ENCODE measurements around the gene PRR12. TPM values are rescaled to one million over a fixed set of nuclear protein-coding genes. Genes with fewer than 3 reads are reported as not detected.
A peak's percentile ranks its signal among the peaks of the same experiment; 100 is the strongest.

The PRR12 gene
- total and polyA plus RNA-seq, 12 donors: 5.2 to 19.2 (median 16.2) TPM

- no peak for TF ChIP-seq CTCF (IDR thresholded peaks at IDR 0.05)
- Histone ChIP-seq H3K4me3 (no peak overlapping the region), H3K27me3 (no peaks in the 10 kb centered on the region), H3K27ac (no peak overlapping the region), H3K9me3 (no peaks in the 10 kb centered on the region), H3K4me1 (peaks cover 0 to 2% (median 0%) of the 10 kb centered on the region in 9 donors), H3K36me3 (peaks cover 4 to 100% (median 64%) of the 10 kb centered on the region in 9 donors)
- DNase-seq (no peak), ATAC-seq (peak in 1 of 8 donors; percentile 3)
- intact Hi-C loops (cut with DNase I): no loop called here
- WGBS, 2 donors: 87 to 89% methylated on average over 15 of the region's 15 CpGs
These were observed 67.1 kb downstream of the PRR12 start for GRCh38 chr19:49658139-49658517.

GRCh38 chr19:49658566-49659442 is 67.8 kb downstream of the PRR12 start:
- H3K36me3 ChIP-seq: peaks cover 4 to 95% (median 59%) of the 10 kb centered on the region in 9 donors
- 90 to 93% methylated on average over 12 of the region's 12 CpGs for WGBS, 2 donors
- TF ChIP-seq CTCF (IDR thresholded peaks at IDR 0.05): no peak
- H3K4me1 ChIP-seq: peaks cover 0 to 9% (median 3%) of the 10 kb centered on the region in 9 donors
- H3K4me3 ChIP-seq: no peak overlapping the region
- H3K9me3 ChIP-seq: no peaks in the 10 kb centered on the region
- DNase-seq (no peak), ATAC-seq (no peak)
- no peak overlapping the region for H3K27ac ChIP-seq
- H3K27me3 ChIP-seq: no peaks in the 10 kb centered on the region
- intact Hi-C loops (cut with DNase I): no loop called here

GRCh38 chr19:49660338-49660961 is 69.5 kb downstream of the PRR12 start:
- no peak for TF ChIP-seq CTCF (IDR thresholded peaks at IDR 0.05)
- peaks cover 3 to 20% (median 12%) of the 10 kb centered on the region in 9 donors for H3K4me1 ChIP-seq
- H3K36me3 ChIP-seq: peaks cover under 1 to 78% (median 42%) of the 10 kb centered on the region in 9 donors
- ATAC-seq: no peak
- no peak overlapping the region for H3K4me3 ChIP-seq
- intact Hi-C loops (cut with DNase I): no loop called here
- H3K27ac ChIP-seq: no peak overlapping the region
- WGBS, 2 donors: 90% methylated on average over 15 of the region's 15 CpGs
- no peaks in the 10 kb centered on the region for H3K27me3 ChIP-seq
- DNase-seq: no peak
- H3K9me3 ChIP-seq: no peaks in the 10 kb centered on the region

- ATAC-seq (no peak), DNase-seq (no peak)
- WGBS, 2 donors: 91 to 93% methylated on average over 16 of the region's 16 CpGs
These were observed 71.0 kb downstream of the PRR12 start for GRCh38 chr19:49662011-49662410.

More at GRCh38 chr19:49662011-49662410, 71.0 kb downstream of the PRR12 start:
- no peak for TF ChIP-seq CTCF (IDR thresholded peaks at IDR 0.05)
- Histone ChIP-seq H3K4me1 (peaks cover 10 to 31% (median 19%) of the 10 kb centered on the region in 9 donors), H3K27ac (no peak overlapping the region), H3K27me3 (no peaks in the 10 kb centered on the region), H3K36me3 (peaks cover 0 to 63% (median 28%) of the 10 kb centered on the region in 9 donors), H3K9me3 (no peaks in the 10 kb centered on the region), H3K4me3 (no peak overlapping the region)
- intact Hi-C loops (cut with DNase I): no loop called here

Measured in heart right ventricle (tissue), 16 donors.